ENCODE measurements around the gene CAMKK1. TPM values are rescaled to one million over a fixed set of nuclear protein-coding genes. Genes with fewer than 3 reads are reported as not detected.

The CAMKK1 gene
- total and polyA plus RNA-seq, 2 experiments from 2014 or later, result 4.3 to 7.1 TPM

DNA sequence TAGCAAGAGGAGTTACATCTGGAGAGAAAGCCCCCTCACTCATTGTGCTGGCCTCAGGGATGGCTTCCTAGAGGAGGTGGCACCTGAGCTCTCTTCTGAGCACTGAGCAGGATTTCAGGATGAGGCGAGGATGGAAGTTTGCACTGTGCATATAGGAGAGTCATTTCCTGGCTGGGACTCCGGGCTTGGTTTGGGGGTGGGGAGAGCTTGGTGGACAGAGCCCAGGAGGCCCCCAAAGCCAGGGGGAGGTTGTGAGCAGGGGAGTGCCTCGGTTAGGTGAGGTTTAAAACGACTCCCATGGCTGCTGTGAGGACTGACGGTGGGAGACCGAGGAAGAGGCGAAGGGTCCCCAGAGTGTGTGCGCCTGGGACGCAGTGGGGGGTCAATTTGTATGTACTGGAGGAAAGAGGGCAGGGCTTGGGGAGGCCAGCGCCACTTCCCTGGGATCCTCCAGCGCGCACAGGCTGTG, 1.2 kb downstream of the CAMKK1 start (continued):
- no peak for TF ChIP-seq ZNF114 (CRISPR knock-in tag; IDR thresholded peaks at IDR 0.05)
- TF ChIP-seq JUNB (IDR thresholded peaks at IDR 0.05; ENCODE audit: unreplicated experiment), result no peak
- no peak for TF ChIP-seq EZH2phosphoT487 (IDR thresholded peaks at IDR 0.05; ENCODE audit: unreplicated experiment)
- TF ChIP-seq, protein P1, sequence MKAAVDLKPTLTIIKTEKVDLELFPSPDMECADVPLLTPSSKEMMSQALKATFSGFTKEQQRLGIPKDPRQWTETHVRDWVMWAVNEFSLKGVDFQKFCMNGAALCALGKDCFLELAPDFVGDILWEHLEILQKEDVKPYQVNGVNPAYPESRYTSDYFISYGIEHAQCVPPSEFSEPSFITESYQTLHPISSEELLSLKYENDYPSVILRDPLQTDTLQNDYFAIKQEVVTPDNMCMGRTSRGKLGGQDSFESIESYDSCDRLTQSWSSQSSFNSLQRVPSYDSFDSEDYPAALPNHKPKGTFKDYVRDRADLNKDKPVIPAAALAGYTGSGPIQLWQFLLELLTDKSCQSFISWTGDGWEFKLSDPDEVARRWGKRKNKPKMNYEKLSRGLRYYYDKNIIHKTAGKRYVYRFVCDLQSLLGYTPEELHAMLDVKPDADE (IDR thresholded peaks at IDR 0.05), result no peak
- no peak for TF ChIP-seq ZNF331 (CRISPR knock-in tag; IDR thresholded peaks at IDR 0.05; ENCODE audit: low read depth)
- TF ChIP-seq NANOG (IDR thresholded peaks at IDR 0.05; ENCODE audit: borderline replicate concordance), result no peak
- TF ChIP-seq, protein P2, sequence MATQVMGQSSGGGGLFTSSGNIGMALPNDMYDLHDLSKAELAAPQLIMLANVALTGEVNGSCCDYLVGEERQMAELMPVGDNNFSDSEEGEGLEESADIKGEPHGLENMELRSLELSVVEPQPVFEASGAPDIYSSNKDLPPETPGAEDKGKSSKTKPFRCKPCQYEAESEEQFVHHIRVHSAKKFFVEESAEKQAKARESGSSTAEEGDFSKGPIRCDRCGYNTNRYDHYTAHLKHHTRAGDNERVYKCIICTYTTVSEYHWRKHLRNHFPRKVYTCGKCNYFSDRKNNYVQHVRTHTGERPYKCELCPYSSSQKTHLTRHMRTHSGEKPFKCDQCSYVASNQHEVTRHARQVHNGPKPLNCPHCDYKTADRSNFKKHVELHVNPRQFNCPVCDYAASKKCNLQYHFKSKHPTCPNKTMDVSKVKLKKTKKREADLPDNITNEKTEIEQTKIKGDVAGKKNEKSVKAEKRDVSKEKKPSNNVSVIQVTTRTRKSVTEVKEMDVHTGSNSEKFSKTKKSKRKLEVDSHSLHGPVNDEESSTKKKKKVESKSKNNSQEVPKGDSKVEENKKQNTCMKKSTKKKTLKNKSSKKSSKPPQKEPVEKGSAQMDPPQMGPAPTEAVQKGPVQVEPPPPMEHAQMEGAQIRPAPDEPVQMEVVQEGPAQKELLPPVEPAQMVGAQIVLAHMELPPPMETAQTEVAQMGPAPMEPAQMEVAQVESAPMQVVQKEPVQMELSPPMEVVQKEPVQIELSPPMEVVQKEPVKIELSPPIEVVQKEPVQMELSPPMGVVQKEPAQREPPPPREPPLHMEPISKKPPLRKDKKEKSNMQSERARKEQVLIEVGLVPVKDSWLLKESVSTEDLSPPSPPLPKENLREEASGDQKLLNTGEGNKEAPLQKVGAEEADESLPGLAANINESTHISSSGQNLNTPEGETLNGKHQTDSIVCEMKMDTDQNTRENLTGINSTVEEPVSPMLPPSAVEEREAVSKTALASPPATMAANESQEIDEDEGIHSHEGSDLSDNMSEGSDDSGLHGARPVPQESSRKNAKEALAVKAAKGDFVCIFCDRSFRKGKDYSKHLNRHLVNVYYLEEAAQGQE (IDR thresholded peaks at IDR 0.05; ENCODE audit: unreplicated experiment), result no peak
- TF ChIP-seq STAT1 (IDR thresholded peaks at IDR 0.05; ENCODE audit: unreplicated experiment), result no peak
- TF ChIP-seq CREB1 (CRISPR knock-in tag; IDR thresholded peaks at IDR 0.05; ENCODE audit: low read depth), result no peak

DNA sequence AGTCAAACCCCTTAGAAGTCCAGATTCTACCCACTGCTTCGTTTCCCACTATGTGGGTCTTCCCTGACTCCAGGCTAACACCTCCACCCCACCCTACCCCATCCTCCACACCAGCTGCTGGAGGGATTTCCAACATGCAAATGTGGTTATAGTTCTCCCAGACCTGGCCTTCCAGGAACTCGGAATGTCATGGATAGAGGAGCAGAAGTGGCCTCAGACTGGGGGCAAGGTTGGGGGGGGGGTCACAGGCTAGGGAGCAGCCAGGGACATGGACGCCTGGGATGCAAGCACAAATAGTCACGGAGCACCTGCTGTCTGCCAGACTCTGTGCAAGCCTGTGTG, 2.0 kb downstream of the CAMKK1 start:
- H3K4me3 ChIP-seq, result no peak overlapping the region; the same call in 1 of the 2 replicates
- H3K4me2 ChIP-seq, result no peak overlapping the region
- no peaks in the 10 kb centered on the region; the same call in 1 of the 2 replicates for H4K20me1 ChIP-seq (replicated peaks; ENCODE audit: insufficient read depth)
- H2AFZ ChIP-seq, result no peak overlapping the region
- DNase-seq (ENCODE audit: low spot score) (no peak), ATAC-seq (no peak)
- H3K4me1 ChIP-seq (ENCODE audit: insufficient read depth), result peaks cover 28% of the 10 kb centered on the region
- Mint-ChIP-seq H3K27ac (no peak overlapping the region), H3K4me3 (peak overlapping the region; percentile 84; the same call in 1 of the 3 replicates), H3K36me3 (ENCODE audit: low read depth) (no peaks in the 10 kb centered on the region; the same call in 2 of the 3 replicates), H3K27me3 (ENCODE audit: insufficient read depth, low read depth, poor library complexity) (peaks cover 24% of the 10 kb centered on the region), H3K4me1 (peaks cover 48% of the 10 kb centered on the region), H3K9me3 (peaks cover 3% of the 10 kb centered on the region; the same call in 1 of the 3 replicates)
- no peaks in the 10 kb centered on the region for H3K36me3 ChIP-seq (ENCODE audit: insufficient read depth)
- no peaks in the 10 kb centered on the region for H3K9me2 ChIP-seq (ENCODE audit: insufficient read depth)
- no peaks in the 10 kb centered on the region for H3K27me3 ChIP-seq (ENCODE audit: insufficient read depth)
- H3K27ac ChIP-seq (ENCODE audit: low read depth), result no peak overlapping the region
- H3F3A ChIP-seq (replicated peaks; ENCODE audit: low read depth), result peaks cover 17% of the 10 kb centered on the region; the same call in 1 of the 2 replicates
- TF ChIP-seq STAT1 (IDR thresholded peaks at IDR 0.05; ENCODE audit: unreplicated experiment), result no peak
- TF ChIP-seq, protein P3, sequence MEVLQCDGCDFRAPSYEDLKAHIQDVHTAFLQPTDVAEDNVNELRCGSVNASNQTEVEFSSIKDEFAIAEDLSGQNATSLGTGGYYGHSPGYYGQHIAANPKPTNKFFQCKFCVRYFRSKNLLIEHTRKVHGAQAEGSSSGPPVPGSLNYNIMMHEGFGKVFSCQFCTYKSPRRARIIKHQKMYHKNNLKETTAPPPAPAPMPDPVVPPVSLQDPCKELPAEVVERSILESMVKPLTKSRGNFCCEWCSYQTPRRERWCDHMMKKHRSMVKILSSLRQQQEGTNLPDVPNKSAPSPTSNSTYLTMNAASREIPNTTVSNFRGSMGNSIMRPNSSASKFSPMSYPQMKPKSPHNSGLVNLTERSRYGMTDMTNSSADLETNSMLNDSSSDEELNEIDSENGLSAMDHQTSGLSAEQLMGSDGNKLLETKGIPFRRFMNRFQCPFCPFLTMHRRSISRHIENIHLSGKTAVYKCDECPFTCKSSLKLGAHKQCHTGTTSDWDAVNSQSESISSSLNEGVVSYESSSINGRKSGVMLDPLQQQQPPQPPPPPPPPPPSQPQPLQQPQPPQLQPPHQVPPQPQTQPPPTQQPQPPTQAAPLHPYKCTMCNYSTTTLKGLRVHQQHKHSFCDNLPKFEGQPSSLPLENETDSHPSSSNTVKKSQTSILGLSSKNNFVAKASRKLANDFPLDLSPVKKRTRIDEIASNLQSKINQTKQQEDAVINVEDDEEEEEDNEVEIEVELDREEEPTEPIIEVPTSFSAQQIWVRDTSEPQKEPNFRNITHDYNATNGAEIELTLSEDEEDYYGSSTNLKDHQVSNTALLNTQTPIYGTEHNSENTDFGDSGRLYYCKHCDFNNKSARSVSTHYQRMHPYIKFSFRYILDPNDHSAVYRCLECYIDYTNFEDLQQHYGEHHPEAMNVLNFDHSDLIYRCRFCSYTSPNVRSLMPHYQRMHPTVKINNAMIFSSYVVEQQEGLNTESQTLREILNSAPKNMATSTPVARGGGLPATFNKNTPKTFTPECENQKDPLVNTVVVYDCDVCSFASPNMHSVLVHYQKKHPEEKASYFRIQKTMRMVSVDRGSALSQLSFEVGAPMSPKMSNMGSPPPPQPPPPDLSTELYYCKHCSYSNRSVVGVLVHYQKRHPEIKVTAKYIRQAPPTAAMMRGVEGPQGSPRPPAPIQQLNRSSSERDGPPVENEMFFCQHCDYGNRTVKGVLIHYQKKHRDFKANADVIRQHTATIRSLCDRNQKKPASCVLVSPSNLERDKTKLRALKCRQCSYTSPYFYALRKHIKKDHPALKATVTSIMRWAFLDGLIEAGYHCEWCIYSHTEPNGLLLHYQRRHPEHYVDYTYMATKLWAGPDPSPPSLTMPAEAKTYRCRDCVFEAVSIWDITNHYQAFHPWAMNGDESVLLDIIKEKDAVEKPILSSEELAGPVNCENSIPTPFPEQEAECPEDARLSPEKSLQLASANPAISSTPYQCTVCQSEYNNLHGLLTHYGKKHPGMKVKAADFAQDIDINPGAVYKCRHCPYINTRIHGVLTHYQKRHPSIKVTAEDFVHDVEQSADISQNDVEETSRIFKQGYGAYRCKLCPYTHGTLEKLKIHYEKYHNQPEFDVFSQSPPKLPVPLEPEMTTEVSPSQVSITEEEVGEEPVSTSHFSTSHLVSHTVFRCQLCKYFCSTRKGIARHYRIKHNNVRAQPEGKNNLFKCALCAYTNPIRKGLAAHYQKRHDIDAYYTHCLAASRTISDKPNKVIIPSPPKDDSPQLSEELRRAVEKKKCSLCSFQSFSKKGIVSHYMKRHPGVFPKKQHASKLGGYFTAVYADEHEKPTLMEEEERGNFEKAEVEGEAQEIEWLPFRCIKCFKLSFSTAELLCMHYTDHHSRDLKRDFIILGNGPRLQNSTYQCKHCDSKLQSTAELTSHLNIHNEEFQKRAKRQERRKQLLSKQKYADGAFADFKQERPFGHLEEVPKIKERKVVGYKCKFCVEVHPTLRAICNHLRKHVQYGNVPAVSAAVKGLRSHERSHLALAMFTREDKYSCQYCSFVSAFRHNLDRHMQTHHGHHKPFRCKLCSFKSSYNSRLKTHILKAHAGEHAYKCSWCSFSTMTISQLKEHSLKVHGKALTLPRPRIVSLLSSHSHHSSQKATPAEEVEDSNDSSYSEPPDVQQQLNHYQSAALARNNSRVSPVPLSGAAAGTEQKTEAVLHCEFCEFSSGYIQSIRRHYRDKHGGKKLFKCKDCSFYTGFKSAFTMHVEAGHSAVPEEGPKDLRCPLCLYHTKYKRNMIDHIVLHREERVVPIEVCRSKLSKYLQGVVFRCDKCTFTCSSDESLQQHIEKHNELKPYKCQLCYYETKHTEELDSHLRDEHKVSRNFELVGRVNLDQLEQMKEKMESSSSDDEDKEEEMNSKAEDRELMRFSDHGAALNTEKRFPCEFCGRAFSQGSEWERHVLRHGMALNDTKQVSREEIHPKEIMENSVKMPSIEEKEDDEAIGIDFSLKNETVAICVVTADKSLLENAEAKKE (CRISPR knock-in tag; IDR thresholded peaks at IDR 0.05), result no peak
- H3K79me2 ChIP-seq (replicated peaks; ENCODE audit: insufficient read depth), result 0 out of 2 replicates have a peak, but pooled peaks cover 4% of the 10 kb centered on the region

Measured in GM23338 (cell line).